ENCODE results near the gene IGF1R. TPM values are rescaled to one million over a fixed set of nuclear protein-coding genes. Genes with fewer than 3 reads are reported as not detected.

IGF1R gene
- total RNA-seq, 2 donors from 2014 or later: 115 to 119 TPM

DNA sequence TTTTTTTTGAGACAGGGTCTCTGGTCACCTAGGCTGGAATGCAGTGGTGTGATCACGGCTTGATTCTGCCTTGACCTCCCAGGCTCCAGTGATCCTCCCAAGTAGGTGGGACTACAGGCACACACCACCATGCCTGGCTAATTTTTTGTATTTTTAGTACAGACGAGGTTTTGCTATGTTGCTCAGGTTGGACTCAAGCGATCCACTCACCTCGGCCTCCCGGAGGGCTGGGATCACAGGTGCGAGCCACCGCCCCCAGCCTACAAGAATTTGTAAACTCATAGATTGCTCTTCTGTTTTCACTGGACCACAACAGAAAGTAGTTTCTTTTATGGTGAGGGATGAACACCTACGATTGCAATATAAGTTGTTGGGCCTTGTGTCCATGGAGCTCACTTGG lies 7.4 kb downstream of the IGF1R start:
- Mint-ChIP-seq H3K27ac (no peak overlapping the region), H3K9me3 (no peaks in the 10 kb centered on the region), H3K4me1 (peaks cover 70% of the 10 kb centered on the region), H3K27me3 (ENCODE audit: insufficient read depth) (no peaks in the 10 kb centered on the region), H3K36me3 (ENCODE audit: low read depth) (peaks cover 2% of the 10 kb centered on the region), H3K4me3 (no peak overlapping the region)
- Histone ChIP-seq H3K4me1 (ENCODE audit: control insufficient read depth, insufficient read depth, low read length) (peaks cover 32% of the 10 kb centered on the region), H3K27me3 (ENCODE audit: control insufficient read depth, insufficient read depth, low read length, poor library complexity, severe bottlenecking) (no peaks in the 10 kb centered on the region), H3K36me3 (ENCODE audit: control insufficient read depth, insufficient read depth, low read length) (no peaks in the 10 kb centered on the region), H3K27ac (ENCODE audit: low read depth, low read length) (no peak overlapping the region), H3K4me3 (ENCODE audit: low read length) (peak overlapping the region; percentile 25), H3K9ac (ENCODE audit: extremely low read depth, low read length, poor library complexity, severe bottlenecking) (no peak overlapping the region), H3K9me3 (ENCODE audit: control insufficient read depth, low read length) (no peaks in the 10 kb centered on the region)
- TF ChIP-seq, protein P1, sequence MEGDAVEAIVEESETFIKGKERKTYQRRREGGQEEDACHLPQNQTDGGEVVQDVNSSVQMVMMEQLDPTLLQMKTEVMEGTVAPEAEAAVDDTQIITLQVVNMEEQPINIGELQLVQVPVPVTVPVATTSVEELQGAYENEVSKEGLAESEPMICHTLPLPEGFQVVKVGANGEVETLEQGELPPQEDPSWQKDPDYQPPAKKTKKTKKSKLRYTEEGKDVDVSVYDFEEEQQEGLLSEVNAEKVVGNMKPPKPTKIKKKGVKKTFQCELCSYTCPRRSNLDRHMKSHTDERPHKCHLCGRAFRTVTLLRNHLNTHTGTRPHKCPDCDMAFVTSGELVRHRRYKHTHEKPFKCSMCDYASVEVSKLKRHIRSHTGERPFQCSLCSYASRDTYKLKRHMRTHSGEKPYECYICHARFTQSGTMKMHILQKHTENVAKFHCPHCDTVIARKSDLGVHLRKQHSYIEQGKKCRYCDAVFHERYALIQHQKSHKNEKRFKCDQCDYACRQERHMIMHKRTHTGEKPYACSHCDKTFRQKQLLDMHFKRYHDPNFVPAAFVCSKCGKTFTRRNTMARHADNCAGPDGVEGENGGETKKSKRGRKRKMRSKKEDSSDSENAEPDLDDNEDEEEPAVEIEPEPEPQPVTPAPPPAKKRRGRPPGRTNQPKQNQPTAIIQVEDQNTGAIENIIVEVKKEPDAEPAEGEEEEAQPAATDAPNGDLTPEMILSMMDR (conservative IDR thresholded peaks at IDR 0.05): no peak
- 88 to 92% methylated on average over 6 to 8 of the region's 8 CpGs for WGBS, 2 experiments (ENCODE audit: insufficient coverage in 1 of 2, insufficient read length in 1 of 2)
- no peak for DNase-seq

DNA sequence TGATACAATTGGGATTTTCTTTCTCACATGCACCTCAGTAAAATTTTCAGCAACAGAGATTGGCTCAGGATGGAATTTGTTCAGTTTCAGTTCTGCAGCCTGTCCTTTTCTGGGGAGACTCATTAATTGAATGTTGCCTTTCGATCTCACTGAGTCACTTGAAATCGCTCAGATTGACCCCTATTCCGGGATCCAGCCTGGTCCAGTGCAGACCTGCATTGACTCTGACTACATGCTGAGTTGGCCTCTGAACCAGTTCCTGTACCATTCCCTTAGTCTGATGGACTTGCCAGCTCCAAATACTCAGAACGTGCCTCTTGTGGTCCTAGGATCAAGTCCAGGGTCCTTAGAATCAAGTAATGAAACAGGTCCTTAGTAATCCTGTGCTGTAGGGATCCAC lies 9.4 kb downstream of the IGF1R start:
- TF ChIP-seq, protein P1 (conservative IDR thresholded peaks at IDR 0.05): no peak
- no peak overlapping the region for H3K27ac ChIP-seq (ENCODE audit: low read depth, low read length)
- peaks cover 7% of the 10 kb centered on the region for H3K36me3 ChIP-seq (ENCODE audit: control insufficient read depth, insufficient read depth, low read length)
- Mint-ChIP-seq H3K27me3 (ENCODE audit: insufficient read depth) (no peaks in the 10 kb centered on the region), H3K9me3 (no peaks in the 10 kb centered on the region), H3K4me3 (no peak overlapping the region), H3K4me1 (peaks cover 74% of the 10 kb centered on the region), H3K36me3 (ENCODE audit: low read depth) (peaks cover 4% of the 10 kb centered on the region), H3K27ac (peak overlapping the region; percentile 65)
- DNase-seq: peak; percentile 50
- H3K27me3 ChIP-seq (ENCODE audit: control insufficient read depth, insufficient read depth, low read length, poor library complexity, severe bottlenecking): no peaks in the 10 kb centered on the region
- no peak overlapping the region for H3K9ac ChIP-seq (ENCODE audit: extremely low read depth, low read length, poor library complexity, severe bottlenecking)
- 73 to 90% methylated on average over 4 of the region's 4 CpGs for WGBS, 2 experiments (ENCODE audit: insufficient coverage in 1 of 2, insufficient read length in 1 of 2)
- no peak overlapping the region for H3K4me3 ChIP-seq (ENCODE audit: low read length)
- no peaks in the 10 kb centered on the region for H3K9me3 ChIP-seq (ENCODE audit: control insufficient read depth, low read length)
- H3K4me1 ChIP-seq (ENCODE audit: control insufficient read depth, insufficient read depth, low read length): peaks cover 37% of the 10 kb centered on the region

DNA sequence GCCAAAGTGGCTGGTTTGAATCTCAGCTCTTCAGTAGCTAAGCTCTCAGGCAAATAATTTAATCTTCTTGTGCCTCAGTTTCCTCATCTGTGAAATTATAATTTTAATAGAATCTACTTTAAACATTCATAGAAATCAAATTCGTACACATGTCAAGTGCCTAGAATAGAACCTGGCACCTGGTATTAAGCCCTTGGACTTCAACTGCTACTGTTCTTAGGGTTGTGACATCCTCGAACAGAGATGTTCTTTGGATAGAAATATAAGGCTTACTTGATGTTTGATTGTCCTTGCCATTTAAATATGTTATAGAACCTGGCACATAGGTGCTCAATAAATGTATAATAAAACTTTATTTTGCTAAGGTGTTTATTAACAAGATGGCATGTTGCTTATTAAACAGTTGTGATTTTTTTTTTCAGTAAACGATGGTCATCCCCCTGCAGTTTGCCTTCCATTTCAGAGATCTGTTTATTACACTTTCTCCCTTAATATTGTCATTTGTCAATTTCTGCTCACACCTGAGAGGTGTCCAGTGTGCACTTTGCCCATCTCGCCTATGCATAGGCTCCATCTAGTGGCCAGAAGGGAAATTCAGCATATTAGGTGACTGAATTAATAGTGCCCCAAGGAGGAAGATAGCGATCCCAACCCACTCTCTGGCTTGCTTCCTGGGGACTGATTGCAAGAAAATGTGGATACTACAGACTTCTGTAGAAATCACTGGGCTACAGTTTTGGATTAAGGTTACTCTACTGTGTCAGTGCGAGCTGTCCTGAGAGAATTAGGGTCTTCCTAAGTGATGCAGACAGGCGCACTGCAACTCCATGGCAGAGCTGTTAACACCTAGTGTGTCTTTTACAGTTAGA lies 10.7 kb downstream of the IGF1R start:
- 48 to 55% methylated on average over 7 of the region's 7 CpGs for WGBS, 2 experiments (ENCODE audit: insufficient coverage in 1 of 2, insufficient read length in 1 of 2)
- H3K4me1 Mint-ChIP-seq: peaks cover 75% of the 10 kb centered on the region
- no peak overlapping the region for H3K9ac ChIP-seq (ENCODE audit: extremely low read depth, low read length, poor library complexity, severe bottlenecking)
- H3K36me3 Mint-ChIP-seq (ENCODE audit: low read depth): peaks cover 4% of the 10 kb centered on the region
- TF ChIP-seq, protein P1 (conservative IDR thresholded peaks at IDR 0.05): peak; percentile 90
- no peaks in the 10 kb centered on the region for H3K9me3 ChIP-seq (ENCODE audit: control insufficient read depth, low read length)
- no peaks in the 10 kb centered on the region for H3K9me3 Mint-ChIP-seq
- no peak overlapping the region for H3K27ac ChIP-seq (ENCODE audit: low read depth, low read length)
- no peaks in the 10 kb centered on the region for H3K27me3 Mint-ChIP-seq (ENCODE audit: insufficient read depth)
- H3K36me3 ChIP-seq (ENCODE audit: control insufficient read depth, insufficient read depth, low read length): peaks cover 7% of the 10 kb centered on the region
- peak; percentile 57 for DNase-seq
- no peak overlapping the region for H3K4me3 Mint-ChIP-seq
- peaks cover 35% of the 10 kb centered on the region for H3K4me1 ChIP-seq (ENCODE audit: control insufficient read depth, insufficient read depth, low read length)
- H3K27ac Mint-ChIP-seq: no peak overlapping the region
- H3K4me3 ChIP-seq (ENCODE audit: low read length): no peak overlapping the region
- H3K27me3 ChIP-seq (ENCODE audit: control insufficient read depth, insufficient read depth, low read length, poor library complexity, severe bottlenecking): no peaks in the 10 kb centered on the region
